PC-3 (cell line): Measurements from ENCODE around the gene PBX3. TPM values are rescaled to one million over a fixed set of nuclear protein-coding genes. Genes with fewer than 3 reads are reported as not detected.

ENCODE experiments used
- ATAC-seq: fragments of 200-7000 bp; cut with Tn5 transposase; 2 replicates; pipeline ENCODE4 v1.9.1; 2020; ENCODE audit warnings: mild to moderate bottlenecking, moderate library complexity
- BruUV-seq: library from RNA; stranded (reverse); fragments of 400-500 nt; replicated peaks from 2 replicates; lab custom pipeline; 2021; lab: Mats Ljungman, UMichigan
- CTCF ChIA-PET: fragments of 300-600 bp; sonication (Branson Sonifier 250); formaldehyde crosslinking; loops from one replicate; lab custom pipeline; 2022; ENCODE audit warnings: antibody characterized with exemption; lab: Charles Lee
- POLR2A ChIA-PET: fragments of 300-600 bp; sonication (Branson Sonifier 250); formaldehyde crosslinking; loops from one replicate; lab custom pipeline; 2022; ENCODE audit warnings: antibody characterized with exemption; ENCODE audit not compliant: unreplicated experiment; lab: Charles Lee
- DNase-seq: peaks from one replicate; pipeline ENCODE4 v3.0.0-alpha.2; 2015
- H2AFZ ChIP-seq: fragments of 300-600 bp; sonication (generic); 2 replicates; pipeline ENCODE4 v1.6.0; 2016; ENCODE audit warnings: antibody characterized with exemption, low read length
- H3F3A ChIP-seq: fragments of 300-600 bp; sonication (generic); one replicate; pipeline ENCODE4 v1.6.0; 2017; ENCODE audit warnings: antibody characterized with exemption, low read length, control low read depth, mild to moderate bottlenecking; ENCODE audit not compliant: unreplicated experiment
- H3K27ac ChIP-seq: fragments of 300-600 bp; sonication (generic); 2 replicates; pipeline ENCODE4 v1.5.1; 2016; ENCODE audit warnings: mild to moderate bottlenecking, low read length
- H3K27me3 ChIP-seq: fragments of 300-600 bp; sonication (generic); 2 replicates; pipeline ENCODE4 v1.6.1; 2016; ENCODE audit warnings: low read length, mixed read lengths
- H3K36me3 ChIP-seq: fragments of 300-600 bp; sonication (generic); 2 replicates; pipeline ENCODE4 v1.6.1; 2016; ENCODE audit warnings: low read depth, mixed run types, low read length, mixed read lengths
- H3K4me1 ChIP-seq: fragments of 300-600 bp; sonication (generic); 2 replicates; pipeline ENCODE4 v1.5.1; 2016; ENCODE audit warnings: low read length; ENCODE audit not compliant: insufficient read depth
- H3K4me2 ChIP-seq: fragments of 300-600 bp; sonication (generic); 2 replicates; pipeline ENCODE4 v1.6.0; 2016; ENCODE audit warnings: low read length
- H3K4me3 ChIP-seq: fragments of 300-600 bp; sonication (generic); 2 replicates; pipeline ENCODE4 v1.5.1; 2016; ENCODE audit warnings: mild to moderate bottlenecking, low read length, mixed read lengths
- H3K79me2 ChIP-seq: fragments of 300-600 bp; sonication (generic); 2 replicates; pipeline ENCODE4 v1.6.1; 2017; ENCODE audit warnings: low read length, mixed read lengths
- H3K9ac ChIP-seq: fragments of 300-600 bp; sonication (generic); 2 replicates; pipeline ENCODE4 v1.6.0; 2016; ENCODE audit warnings: mild to moderate bottlenecking, low read length
- H3K9me2 ChIP-seq: fragments of 300-600 bp; sonication (generic); replicated peaks from 2 replicates; pipeline ENCODE4 v1.6.1; 2016; ENCODE audit warnings: mixed run types, low read length, mixed read lengths
- H3K9me3 ChIP-seq: fragments of 300-600 bp; sonication (generic); 2 replicates; pipeline ENCODE4 v1.6.1; 2016; ENCODE audit warnings: low read length, mixed read lengths
- H4K20me1 ChIP-seq: fragments of 300-600 bp; sonication (generic); 2 replicates; pipeline ENCODE4 v1.6.1; 2016; ENCODE audit warnings: low read length, mixed read lengths
- EZH2 ChIP-seq: fragments of 300-600 bp; sonication (generic); IDR thresholded peaks from one replicate; pipeline ENCODE4 v1.6.1; 2017; ENCODE audit warnings: antibody characterized with exemption, mild to moderate bottlenecking, low read length; ENCODE audit not compliant: unreplicated experiment
- EZH2phosphoT487 ChIP-seq: fragments of 300-600 bp; sonication (generic); IDR thresholded peaks from 2 replicates; pipeline ENCODE4 v1.6.1; 2018; ENCODE audit warnings: mild to moderate bottlenecking, antibody characterized with exemption, low read length, borderline replicate concordance
- intact Hi-C: fragments of 100-400 bp; cut with micrococcal nuclease; formaldehyde crosslinking; loops from 2 replicates; pipeline ENCODE4 v1.9.0; 2023
- total RNA-seq: library from RNA; depleted of rRNA; stranded (reverse); fragments of >200 nt; gene quantifications from 2 replicates; pipeline ENCODE4 v1.2.3, GENCODE V29; 2014
- TF ChIP-seq, protein P1 (sequence below): fragments of 300-600 bp; sonication (generic); conservative IDR thresholded peaks from 2 replicates; pipeline ENCODE4 v1.5.1; 2017; ENCODE audit warnings: antibody characterized with exemption, low read depth, mild to moderate bottlenecking, low read length

PBX3 gene
- total RNA-seq, 1 experiment from 2014 or later, result 35.5 TPM

DNA sequence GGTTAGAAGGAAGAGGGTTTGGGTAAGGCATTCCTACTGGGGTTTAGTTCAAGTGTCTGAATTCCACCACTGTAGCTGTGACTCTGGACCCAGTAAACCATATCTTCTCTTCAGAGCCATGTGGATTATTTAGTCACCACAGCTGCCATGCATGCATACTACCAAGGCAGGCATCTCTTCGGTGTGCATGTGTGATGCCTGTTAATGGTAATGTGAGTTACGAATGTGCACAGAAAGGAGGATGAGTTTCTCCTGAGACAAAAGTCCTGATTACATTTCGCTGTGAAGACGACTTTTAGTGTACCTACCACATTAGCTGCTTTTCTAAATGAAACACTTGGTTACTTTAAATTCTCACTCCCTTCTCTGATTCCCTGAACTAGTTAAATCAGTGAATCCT is 9.3 kb downstream of the PBX3 start:
- CTCF ChIA-PET, result no interaction called here
- Histone ChIP-seq H3K79me2 (no peaks in the 10 kb centered on the region), H3K9me2 (no peaks in the 10 kb centered on the region), H3K27ac (no peak overlapping the region), H3K36me3 (no peaks in the 10 kb centered on the region), H3F3A (no peaks in the 10 kb centered on the region), H3K9ac (no peak overlapping the region), H3K4me2 (no peak overlapping the region), H2AFZ (no peak overlapping the region), H3K9me3 (no peaks in the 10 kb centered on the region), H4K20me1 (no peaks in the 10 kb centered on the region), H3K4me1 (peaks cover 14% of the 10 kb centered on the region), H3K4me3 (no peak overlapping the region), H3K27me3 (no peaks in the 10 kb centered on the region)
- DNase-seq, result no peak
- intact Hi-C loops, result no loop called here
- no TSS peak for BruUV-seq
- ATAC-seq, result no peak
- POLR2A ChIA-PET, result no interaction called here
- TF ChIP-seq EZH2, result no peak
- TF ChIP-seq, protein P1, sequence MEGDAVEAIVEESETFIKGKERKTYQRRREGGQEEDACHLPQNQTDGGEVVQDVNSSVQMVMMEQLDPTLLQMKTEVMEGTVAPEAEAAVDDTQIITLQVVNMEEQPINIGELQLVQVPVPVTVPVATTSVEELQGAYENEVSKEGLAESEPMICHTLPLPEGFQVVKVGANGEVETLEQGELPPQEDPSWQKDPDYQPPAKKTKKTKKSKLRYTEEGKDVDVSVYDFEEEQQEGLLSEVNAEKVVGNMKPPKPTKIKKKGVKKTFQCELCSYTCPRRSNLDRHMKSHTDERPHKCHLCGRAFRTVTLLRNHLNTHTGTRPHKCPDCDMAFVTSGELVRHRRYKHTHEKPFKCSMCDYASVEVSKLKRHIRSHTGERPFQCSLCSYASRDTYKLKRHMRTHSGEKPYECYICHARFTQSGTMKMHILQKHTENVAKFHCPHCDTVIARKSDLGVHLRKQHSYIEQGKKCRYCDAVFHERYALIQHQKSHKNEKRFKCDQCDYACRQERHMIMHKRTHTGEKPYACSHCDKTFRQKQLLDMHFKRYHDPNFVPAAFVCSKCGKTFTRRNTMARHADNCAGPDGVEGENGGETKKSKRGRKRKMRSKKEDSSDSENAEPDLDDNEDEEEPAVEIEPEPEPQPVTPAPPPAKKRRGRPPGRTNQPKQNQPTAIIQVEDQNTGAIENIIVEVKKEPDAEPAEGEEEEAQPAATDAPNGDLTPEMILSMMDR, result no peak
- TF ChIP-seq EZH2phosphoT487, result no peak

DNA sequence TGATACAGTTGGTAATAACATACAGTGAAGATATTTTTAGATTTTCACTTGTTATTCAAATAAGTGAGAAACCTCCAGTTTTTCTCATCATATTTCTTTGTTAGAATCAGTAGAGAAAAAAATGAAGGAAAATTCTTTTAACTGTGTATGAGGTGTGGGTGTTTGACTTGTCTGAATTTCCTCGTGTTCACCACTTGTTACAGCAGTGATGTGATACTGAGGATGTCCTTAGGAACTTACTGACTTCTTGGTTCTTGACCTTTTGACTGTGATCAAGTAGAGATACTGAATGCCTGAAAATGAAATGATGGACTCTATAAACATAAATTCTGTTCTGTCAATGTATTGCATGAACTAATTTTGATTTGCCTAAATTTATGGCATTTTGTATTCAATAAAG is 10.7 kb downstream of the PBX3 start:
- no peaks in the 10 kb centered on the region for H4K20me1 ChIP-seq

More for the DNA sequence above, 10.7 kb downstream of the PBX3 start:
- Histone ChIP-seq H3K27ac (no peak overlapping the region), H3K9ac (no peak overlapping the region), H3F3A (no peaks in the 10 kb centered on the region), H3K4me1 (peaks cover 11% of the 10 kb centered on the region), H3K27me3 (no peaks in the 10 kb centered on the region), H3K9me3 (no peaks in the 10 kb centered on the region), H3K9me2 (no peaks in the 10 kb centered on the region), H3K4me2 (no peak overlapping the region), H3K36me3 (no peaks in the 10 kb centered on the region), H2AFZ (no peak overlapping the region), H3K79me2 (no peaks in the 10 kb centered on the region), H3K4me3 (no peak overlapping the region)
- TF ChIP-seq, protein P1, result no peak
- TF ChIP-seq EZH2phosphoT487, result no peak
- TF ChIP-seq EZH2, result no peak
- no peak for ATAC-seq
- BruUV-seq, result no TSS peak
- CTCF ChIA-PET, result no interaction called here
- no peak for DNase-seq
- intact Hi-C loops, result no loop called here
- POLR2A ChIA-PET, result interaction anchor here (0.6 kb wide), 1 partner anchor 19 kb away, joined by 4 read pairs; no protein-coding TSS in a partner anchor
